ENCODE results near the gene LCN15. TPM values are rescaled to one million over a fixed set of nuclear protein-coding genes. Genes with fewer than 3 reads are reported as not detected.
A peak's percentile ranks its signal among the peaks of the same experiment; 100 is the strongest.

The LCN15 gene
- total and polyA plus RNA-seq, 2 of the 13 experiments (the other 11 are each of a cell fraction or from before 2014, with no cell fraction given) = 1.3 to 53.7 TPM

GRCh38 chr9:136740971-136741882 is 23.1 kb downstream of the LCN15 start (continued):
- no peak for TF ChIP-seq ZNF280D (CRISPR knock-in tag; IDR thresholded peaks at IDR 0.05)
- no peak for TF ChIP-seq IKZF1 (IDR thresholded peaks at IDR 0.05)
- TF ChIP-seq ZBTB7A (CRISPR knock-in tag; IDR thresholded peaks at IDR 0.05) = peak; percentile 65
- no peak for TF ChIP-seq MXD4 (CRISPR knock-in tag; IDR thresholded peaks at IDR 0.05)
- no peak for TF ChIP-seq TMF1 (CRISPR knock-in tag; IDR thresholded peaks at IDR 0.05; ENCODE audit: low read depth)
- no peak for TF ChIP-seq MTA1 (CRISPR knock-in tag; IDR thresholded peaks at IDR 0.05; ENCODE audit: borderline replicate concordance)
- no peak for TF ChIP-seq FOXP1 (IDR thresholded peaks at IDR 0.05)
- TF ChIP-seq FOXP1 (CRISPR knock-in tag; IDR thresholded peaks at IDR 0.05) = no peak
- TF ChIP-seq ZNF678 (CRISPR knock-in tag; IDR thresholded peaks at IDR 0.05) = no peak
- no peak for TF ChIP-seq TSC22D2 (CRISPR knock-in tag; IDR thresholded peaks at IDR 0.05; ENCODE audit: borderline replicate concordance)
- TF ChIP-seq NR2C2 (CRISPR knock-in tag; IDR thresholded peaks at IDR 0.05; ENCODE audit: borderline replicate concordance) = no peak
- peak; percentile 55; the same call in 1 of the 2 replicates for TF ChIP-seq ZNF691 (CRISPR knock-in tag; IDR thresholded peaks at IDR 0.05; ENCODE audit: borderline replicate concordance, low read depth)
- no peak for TF ChIP-seq RERE (CRISPR knock-in tag; IDR thresholded peaks at IDR 0.05; ENCODE audit: low read depth)
- TF ChIP-seq ZNF234 (CRISPR knock-in tag; conservative IDR thresholded peaks at IDR 0.05) = no peak
- TF ChIP-seq TP53 (CRISPR knock-in tag; conservative IDR thresholded peaks at IDR 0.05) = no peak
- TF ChIP-seq CSRNP1 (CRISPR knock-in tag; IDR thresholded peaks at IDR 0.05) = no peak
- TF ChIP-seq PTBP1 (IDR thresholded peaks at IDR 0.05; ENCODE audit: low read depth, low read length, poor library complexity, severe bottlenecking) = no peak
- no peak for TF ChIP-seq TRIM24 (CRISPR knock-in tag; IDR thresholded peaks at IDR 0.05)
